GM12878 (cell line): ENCODE data around the gene DISP3. TPM values are rescaled to one million over a fixed set of nuclear protein-coding genes. Genes with fewer than 3 reads are reported as not detected.

Experiments used
- ATAC-seq: fragments of 200-7000 bp; cut with Tn5 transposase; 3 replicates; pipeline ENCODE4 v1.9.1; 2020; ENCODE audit warnings: mild to moderate bottlenecking, moderate library complexity
- BruUV-seq: library from RNA; stranded (reverse); fragments of 400-500 nt; replicated peaks from 2 replicates; lab custom pipeline; 2021; lab: Mats Ljungman, UMichigan
- CTCF ChIA-PET: fragments of 300-600 bp; sonication (Branson Sonifier 250); formaldehyde crosslinking; extraction: SDS; loops from one replicate; lab custom pipeline; 2021; ENCODE audit warnings: inconsistent platforms; lab: Yijun Ruan, JAX
- POLR2A ChIA-PET: fragments of 350-600 bp; formaldehyde crosslinking; extraction: SDS; loops from one replicate; lab custom pipeline; 2021; ENCODE audit warnings: inconsistent platforms; lab: Charles Lee
- RAD21 ChIA-PET: fragments of 300-600 bp; sonication (Branson Sonifier 250); formaldehyde crosslinking; loops from one replicate; lab custom pipeline; 2023; ENCODE audit warnings: antibody characterized with exemption; ENCODE audit not compliant: unreplicated experiment; lab: Charles Lee
- SMC1A ChIA-PET: fragments of 300-600 bp; sonication (Branson Sonifier 250); formaldehyde crosslinking; loops from one replicate; lab custom pipeline; 2023; ENCODE audit not compliant: unreplicated experiment, uncharacterized antibody; lab: Charles Lee
- DNase-seq: peaks from one replicate; pipeline ENCODE4 v3.0.0-alpha.2; 2011; ENCODE audit warnings: low read depth, low spot score
- FAIRE-seq: peaks from 3 replicates; lab custom pipeline; 2011; peaks lifted over from hg19 to GRCh38; lab: Jason Lieb, UNC
- H2AFZ ChIP-seq: 2 replicates; pipeline ENCODE4 v1.6.0; 2011; ENCODE audit warnings: low read depth, low read length, control low read depth; ENCODE audit not compliant: control insufficient read depth
- H3K27ac ChIP-seq: 2 replicates; pipeline ENCODE4 v1.5.1; 2011; ENCODE audit warnings: control low read depth; ENCODE audit not compliant: control insufficient read depth, insufficient read depth
- H3K27me3 ChIP-seq, 2 experiments: replicated peaks in 1 of 2; 2 replicates each; pipeline versions ENCODE4 v1.6.0 to v1.6.1; 2011; ENCODE audit warnings: low read length in 1 of 2; ENCODE audit not compliant: control insufficient read depth in 2 of 2, insufficient read depth in 2 of 2
- H3K36me3 ChIP-seq, 2 experiments: 2 replicates each; pipeline ENCODE4 v1.5.1; 2011; ENCODE audit warnings: low read length in 1 of 2; ENCODE audit not compliant: control insufficient read depth in 2 of 2, insufficient read depth in 2 of 2
- H3K4me1 ChIP-seq: 2 replicates; pipeline ENCODE4 v1.6.1; 2011; ENCODE audit warnings: mild to moderate bottlenecking, low read length, moderate library complexity, mixed read lengths; ENCODE audit not compliant: control insufficient read depth, insufficient read depth
- H3K4me2 ChIP-seq: 2 replicates; pipeline ENCODE4 v1.6.0; 2011; ENCODE audit warnings: control low read depth; ENCODE audit not compliant: control insufficient read depth, insufficient read depth
- H3K4me3 ChIP-seq: fragments of 200-600 bp; sonication (generic); 2 replicates; pipeline ENCODE4 v1.5.1; 2016
- H3K79me2 ChIP-seq: 2 replicates; pipeline ENCODE4 v1.6.0; 2011; ENCODE audit warnings: low read length; ENCODE audit not compliant: control insufficient read depth, insufficient read depth
- H3K9ac ChIP-seq: 2 replicates; pipeline ENCODE4 v1.8.0; 2011; ENCODE audit warnings: low read length, control low read depth, mixed read lengths; ENCODE audit not compliant: control insufficient read depth, insufficient read depth
- H3K9me3 ChIP-seq: replicated peaks from 3 replicates; pipeline ENCODE4 v1.5.1; 2011; ENCODE audit warnings: mild to moderate bottlenecking, low read length; ENCODE audit not compliant: control insufficient read depth, insufficient read depth
- H4K20me1 ChIP-seq: 2 replicates; pipeline ENCODE4 v1.6.0; 2011; ENCODE audit not compliant: control insufficient read depth, insufficient read depth
- BCL3 ChIP-seq: IDR thresholded peaks from 2 replicates; pipeline ENCODE4 v1.6.1; 2011; ENCODE audit warnings: borderline replicate concordance, low read depth, mild to moderate bottlenecking, moderate library complexity, low read length; ENCODE audit not compliant: insufficient read depth, poor library complexity, severe bottlenecking
- CEBPZ ChIP-seq: fragments of 150-350 bp; IDR thresholded peaks from 2 replicates; pipeline ENCODE4 v1.6.1; 2016; ENCODE audit warnings: low read depth, low read length
- CHD1 ChIP-seq: IDR thresholded peaks from 2 replicates; pipeline ENCODE4 v1.6.1; 2012; ENCODE audit warnings: low read depth, low read length, improper control_type of control experiment
- IKZF2 ChIP-seq, 2 experiments: fragments of 450-650 bp; IDR thresholded peaks; 2 replicates each; pipeline ENCODE4 v1.6.1; 2017; ENCODE audit warnings: mild to moderate bottlenecking in 2 of 2, moderate library complexity in 2 of 2
- MLLT1 ChIP-seq: fragments of 450-650 bp; IDR thresholded peaks from 2 replicates; pipeline ENCODE4 v1.6.1; 2016; ENCODE audit warnings: mild to moderate bottlenecking
- NFXL1 ChIP-seq: fragments of 450-650 bp; IDR thresholded peaks from 2 replicates; pipeline ENCODE4 v1.6.1; 2017; ENCODE audit warnings: antibody characterized with exemption, mild to moderate bottlenecking, borderline replicate concordance
- NR2C2 ChIP-seq: IDR thresholded peaks from 2 replicates; pipeline ENCODE4 v1.6.1; 2011; ENCODE audit warnings: borderline replicate concordance, low read depth; ENCODE audit not compliant: control insufficient read depth, insufficient read length
- PAX8 ChIP-seq: fragments of 450-650 bp; IDR thresholded peaks from 2 replicates; pipeline ENCODE4 v1.6.1; 2017; ENCODE audit warnings: mild to moderate bottlenecking, moderate library complexity
- REST ChIP-seq: IDR thresholded peaks from 2 replicates; pipeline ENCODE4 v1.6.1; 2012; ENCODE audit warnings: mild to moderate bottlenecking, low read depth, low read length
- SIN3A ChIP-seq: IDR thresholded peaks from 2 replicates; pipeline ENCODE4 v1.6.1; 2012; ENCODE audit warnings: low read depth, low read length, improper control_type of control experiment
- STAT3 ChIP-seq: IDR thresholded peaks from 2 replicates; pipeline ENCODE4 v1.6.1; 2011; ENCODE audit warnings: low read depth, low read length, improper control_type of control experiment
- WGBS: methylation state at CpG from one replicate; pipeline ENCODE4 v1.1.6; 2016; ENCODE audit warnings: low lambda C conversion rate; ENCODE audit not compliant: insufficient replicate concordance, insufficient coverage; ENCODE audit errors: missing lambda C conversion rate; 5-methylcytosine and 5-hydroxymethylcytosine counted together
- in situ Hi-C: fragments of 300-500 bp; cut with MboI; formaldehyde crosslinking; loops from 9 replicates; pipeline ENCODE4 v1.14.3; 2018; ENCODE audit warnings: mixed read lengths
- intact Hi-C: fragments of 100-400 bp; cut with micrococcal nuclease; formaldehyde crosslinking; loops from one replicate; pipeline ENCODE4 v1.14.2; 2022; ENCODE audit not compliant: unreplicated experiment
- polyA plus RNA-seq, 11 experiments: library from polyadenylated mRNA; depleted of rRNA in 4 of 11; unstranded in 6 of 11; stranded (reverse) in 5 of 11; fragments of >200 nt; fragmentation: Nextera tagmentation in 4 of 11; fragmentation: Illumina TruSeq in 1 of 11; extraction: Ambion mirVana in 4 of 11; extraction: Trizol in 1 of 11; gene quantifications; 1 replicate in 1 of 11; 2 replicates in 10 of 11; pipeline versions ENCODE4 v1.2.1 to v1.2.3, GENCODE V29; 2011 to 2016; ENCODE audit warnings: inconsistent platforms in 2 of 11, missing spikeins in 2 of 11, low read depth in 1 of 11
- total RNA-seq, 4 experiments: library from RNA; depleted of rRNA in 3 of 4; stranded (reverse); fragments of >200 nt in 3 of 4; fragmentation: Illumina TruSeq in 1 of 4; extraction: Trizol in 1 of 4; gene quantifications; 2 replicates each; pipeline versions ENCODE4 v1.2.1 to v1.2.3, GENCODE V29; 2013 to 2021

The DISP3 gene
- total and polyA plus RNA-seq, 10 of the 15 experiments (the other 5 are each of a cell fraction or from before 2014, with no cell fraction given), result under 0.01 to 0.18 (median 0.09) TPM; not detected in 2

GRCh38 chr1:11558871-11559590 lies 80.1 kb downstream of the DISP3 start:
- BruUV-seq, result no TSS peak
- TF ChIP-seq PAX8, result no peak
- TF ChIP-seq NFXL1, result no peak
- no peak for TF ChIP-seq STAT3
- TF ChIP-seq REST, result no peak
- TF ChIP-seq NR2C2, result no peak
- no peak for TF ChIP-seq CEBPZ
- TF ChIP-seq CHD1, result no peak
- no peak for TF ChIP-seq IKZF2 (IDR thresholded peaks at IDR 0.05)
- TF ChIP-seq SIN3A, result no peak
- TF ChIP-seq BCL3, result no peak
- TF ChIP-seq MLLT1, result no peak

More at GRCh38 chr1:11558871-11559590, 80.1 kb downstream of the DISP3 start:
- no peaks in the 10 kb centered on the region for H3K36me3 ChIP-seq
- ChIA-PET SMC1A (no interaction called here), POLR2A (no interaction called here), CTCF (interaction anchor here (0.8 kb wide), 1 partner anchor 13 kb away, joined by 3 read pairs; no protein-coding TSS in a partner anchor), RAD21 (no interaction called here)
- H3K9me3 ChIP-seq, result no peaks in the 10 kb centered on the region
- ATAC-seq (no peak), FAIRE-seq (no peak), DNase-seq (no peak)
- intact Hi-C loops, result no loop called here
- in situ Hi-C loops, result no loop called here
- H3K27ac ChIP-seq, result no peak overlapping the region
- no peaks in the 10 kb centered on the region for H3K79me2 ChIP-seq
- H3K4me3 ChIP-seq, result no peak overlapping the region
- no peak overlapping the region for H2AFZ ChIP-seq
- no peaks in the 10 kb centered on the region; the same call in 1 of the 2 replicates for H4K20me1 ChIP-seq
- WGBS, result 19% methylated on average over 7 of the region's 7 CpGs
- H3K27me3 ChIP-seq, result peaks cover 0 to 5% of the 10 kb centered on the region in 2 experiments; a peak in 3 of 4 replicates
- H3K4me2 ChIP-seq, result no peak overlapping the region
- no peak overlapping the region for H3K9ac ChIP-seq
- H3K4me1 ChIP-seq, result no peaks in the 10 kb centered on the region
